SIG-M5 (cell line): Measurements from ENCODE around the gene GADD45G.

Experiments used
- DNase-seq: peaks from one replicate; lab custom pipeline; 2025; lab: John Stamatoyannopoulos, UW

GADD45G gene

GRCh38 chr9:89630508-89630907 lies 25.7 kb downstream of the GADD45G start:
- DNase-seq, result no peak

GRCh38 chr9:89631384-89631783 lies 26.6 kb downstream of the GADD45G start:
- DNase-seq, result no peak

- no peak for DNase-seq
Observed at GRCh38 chr9:89632192-89632733, 27.5 kb downstream of the GADD45G start.

GRCh38 chr9:89632736-89633135 lies 27.9 kb downstream of the GADD45G start:
- DNase-seq, result no peak

- no peak for DNase-seq
Observed at GRCh38 chr9:89633404-89633803, 28.6 kb downstream of the GADD45G start.

- DNase-seq, result no peak
Observed at GRCh38 chr9:89633920-89634319, 29.1 kb downstream of the GADD45G start.

GRCh38 chr9:89634995-89635742 lies 30.4 kb downstream of the GADD45G start:
- DNase-seq, result no peak

- no peak for DNase-seq
Observed at GRCh38 chr9:89635816-89636215, 31.0 kb downstream of the GADD45G start.

- no peak for DNase-seq
Observed at GRCh38 chr9:89637787-89638186, 33.0 kb downstream of the GADD45G start.

- DNase-seq, result no peak
Observed at GRCh38 chr9:89638359-89638758, 33.5 kb downstream of the GADD45G start.

- no peak for DNase-seq
Observed at GRCh38 chr9:89638893-89639292, 34.1 kb downstream of the GADD45G start.

GRCh38 chr9:89639367-89639795 lies 34.6 kb downstream of the GADD45G start:
- DNase-seq, result no peak

- no peak for DNase-seq
Observed at GRCh38 chr9:89639961-89640360, 35.1 kb downstream of the GADD45G start.

GRCh38 chr9:89640361-89640760 lies 35.5 kb downstream of the GADD45G start:
- no peak for DNase-seq

GRCh38 chr9:89640801-89641200 lies 36.0 kb downstream of the GADD45G start:
- DNase-seq, result no peak

- no peak for DNase-seq
Observed at GRCh38 chr9:89641980-89642379, 37.2 kb downstream of the GADD45G start.

GRCh38 chr9:89642789-89643188 lies 38.0 kb downstream of the GADD45G start:
- no peak for DNase-seq

- no peak for DNase-seq
Observed at GRCh38 chr9:89646189-89646939, 41.6 kb downstream of the GADD45G start.

GRCh38 chr9:89647366-89648128 lies 42.7 kb downstream of the GADD45G start:
- no peak for DNase-seq

- no peak for DNase-seq
Observed at GRCh38 chr9:89648247-89649000, 43.6 kb downstream of the GADD45G start.

- no peak for DNase-seq
Observed at GRCh38 chr9:89649039-89649691, 44.4 kb downstream of the GADD45G start.
